NT2/D1 (cell line): ENCODE results near the gene GPR132.

Experiments
- DNase-seq: peaks from one replicate; pipeline ENCODE4 v3.0.0-alpha.2; 2011; ENCODE audit warnings: low read depth, low spot score
- H3K27me3 ChIP-seq: 2 replicates; pipeline ENCODE4 v1.6.0; 2011; ENCODE audit warnings: mild to moderate bottlenecking; ENCODE audit not compliant: insufficient read length, insufficient read depth
- H3K36me3 ChIP-seq: 2 replicates; pipeline ENCODE4 v1.6.1; 2011; ENCODE audit warnings: mild to moderate bottlenecking, low read length, mixed read lengths; ENCODE audit not compliant: insufficient read depth, insufficient read length
- H3K4me1 ChIP-seq: 2 replicates; pipeline ENCODE4 v1.5.1; 2011; ENCODE audit not compliant: insufficient read depth, insufficient read length
- H3K4me3 ChIP-seq: 2 replicates; pipeline ENCODE4 v1.5.1; 2011; ENCODE audit warnings: low read depth; ENCODE audit not compliant: insufficient read length
- H3K9ac ChIP-seq: 2 replicates; pipeline ENCODE4 v1.6.0; 2011; ENCODE audit warnings: low read depth; ENCODE audit not compliant: insufficient read length
- H3K9me3 ChIP-seq: 2 replicates; pipeline ENCODE4 v1.5.1; 2011; ENCODE audit warnings: mild to moderate bottlenecking, low read length; ENCODE audit not compliant: insufficient read depth
- SUZ12 ChIP-seq: IDR thresholded peaks from 2 replicates; pipeline ENCODE4 v1.6.1; 2011; ENCODE audit not compliant: insufficient read length, insufficient read depth; ENCODE audit errors: extremely low read depth
- YY1 ChIP-seq: IDR thresholded peaks from 2 replicates; pipeline ENCODE4 v1.6.1; 2011; ENCODE audit not compliant: insufficient read length, insufficient read depth
- ZNF274 ChIP-seq: IDR thresholded peaks from 2 replicates; pipeline ENCODE4 v1.6.1; 2011; ENCODE audit warnings: mild to moderate bottlenecking, low read depth, low read length

Gene GPR132

GRCh38 chr14:105102361-105102870 is 37.2 kb upstream of the GPR132 start:
- Histone ChIP-seq H3K4me1 (no peaks in the 10 kb centered on the region), H3K27me3 (no peaks in the 10 kb centered on the region), H3K4me3 (no peak overlapping the region), H3K9ac (no peak overlapping the region), H3K9me3 (peaks cover 22% of the 10 kb centered on the region; the same call in 1 of the 2 replicates), H3K36me3 (no peaks in the 10 kb centered on the region)
- no peak for TF ChIP-seq SUZ12
- no peak for TF ChIP-seq ZNF274
- no peak for TF ChIP-seq YY1
- no peak for DNase-seq

- no peak for DNase-seq
- H3K9ac ChIP-seq = no peak overlapping the region
- no peaks in the 10 kb centered on the region for H3K36me3 ChIP-seq
- H3K9me3 ChIP-seq = peaks cover 22% of the 10 kb centered on the region; the same call in 1 of the 2 replicates
- no peaks in the 10 kb centered on the region for H3K4me1 ChIP-seq
- H3K27me3 ChIP-seq = no peaks in the 10 kb centered on the region
- H3K4me3 ChIP-seq = no peak overlapping the region
- TF ChIP-seq YY1 = no peak
- no peak for TF ChIP-seq ZNF274
- no peak for TF ChIP-seq SUZ12
These were observed 35.7 kb upstream of the GPR132 start for GRCh38 chr14:105100910-105101309.

DNA sequence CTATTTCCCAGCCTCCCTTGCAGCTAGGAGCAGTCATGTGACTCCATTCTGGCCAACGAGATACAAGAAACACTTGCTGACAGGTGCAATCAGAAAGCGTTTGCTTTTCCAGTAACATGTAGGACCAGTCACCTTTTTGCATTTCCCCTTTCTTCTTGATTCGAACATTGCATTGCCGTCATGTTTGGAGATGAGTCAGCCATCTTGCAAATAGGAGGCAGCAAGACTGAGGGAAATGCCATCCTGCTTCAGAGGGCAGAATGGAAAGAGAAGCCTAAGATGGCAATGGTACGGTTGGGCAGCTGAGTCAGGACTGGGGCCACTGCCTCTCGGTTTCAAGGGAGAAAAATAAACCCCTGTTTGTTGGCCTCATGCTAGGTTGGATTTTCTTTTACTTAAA is 34.5 kb upstream of the GPR132 start:
- TF ChIP-seq ZNF274 (no peak), SUZ12 (no peak), YY1 (no peak)
- H3K36me3 ChIP-seq = no peaks in the 10 kb centered on the region

DNA sequence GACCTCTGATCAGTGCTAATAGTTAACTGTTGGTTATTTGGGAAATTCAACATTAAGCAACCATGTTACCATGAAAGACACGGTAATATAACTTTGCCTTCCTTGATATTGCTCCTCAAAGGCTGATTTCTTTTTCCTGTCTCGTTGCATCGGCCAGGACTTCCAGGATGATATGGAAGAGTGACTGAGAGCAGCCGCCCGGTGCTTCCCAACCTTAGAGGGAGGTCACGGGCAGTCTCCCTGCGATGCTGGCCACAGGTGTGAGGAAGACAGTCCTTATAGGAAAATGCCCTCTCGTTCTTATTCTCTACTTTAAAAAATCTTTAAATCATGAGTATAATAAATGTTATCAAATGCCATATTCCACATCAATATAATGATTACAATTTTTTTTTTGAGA is 33.1 kb upstream of the GPR132 start:
- no peak overlapping the region for H3K9ac ChIP-seq
- H3K27me3 ChIP-seq = peaks cover 7% of the 10 kb centered on the region

More for the DNA sequence above, 34.5 kb upstream of the GPR132 start:
- peaks cover 4% of the 10 kb centered on the region for H3K27me3 ChIP-seq
- H3K4me3 ChIP-seq = no peak overlapping the region
- no peak for DNase-seq
- peaks cover 22% of the 10 kb centered on the region; the same call in 1 of the 2 replicates for H3K9me3 ChIP-seq
- H3K4me1 ChIP-seq = no peaks in the 10 kb centered on the region
- H3K9ac ChIP-seq = no peak overlapping the region

DNA sequence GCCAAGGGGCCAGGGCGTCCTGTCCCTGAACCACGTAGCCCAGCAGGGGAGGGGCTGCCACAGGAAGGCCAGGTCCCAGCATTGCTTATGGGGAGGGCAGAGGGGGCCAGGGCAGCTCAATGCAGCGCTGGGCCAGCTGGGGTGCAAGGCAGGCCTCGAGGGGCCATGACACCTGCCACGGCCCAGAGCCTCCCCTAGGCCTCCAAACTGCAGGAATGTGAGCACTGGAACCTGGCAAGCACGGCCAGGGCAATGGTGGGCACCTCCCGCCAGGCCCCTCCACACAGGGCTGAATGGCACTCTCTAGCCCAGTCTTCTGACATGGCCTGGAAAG is 32.5 kb upstream of the GPR132 start:
- Histone ChIP-seq H3K4me3 (no peak overlapping the region), H3K27me3 (peaks cover 7% of the 10 kb centered on the region), H3K4me1 (peaks cover 7% of the 10 kb centered on the region), H3K36me3 (no peaks in the 10 kb centered on the region), H3K9me3 (peaks cover 22% of the 10 kb centered on the region; the same call in 1 of the 2 replicates), H3K9ac (no peak overlapping the region)
- DNase-seq = no peak
- no peak for TF ChIP-seq ZNF274
- no peak for TF ChIP-seq SUZ12
- TF ChIP-seq YY1 = no peak

More for the DNA sequence above, 33.1 kb upstream of the GPR132 start:
- Histone ChIP-seq H3K4me3 (no peak overlapping the region), H3K36me3 (no peaks in the 10 kb centered on the region), H3K4me1 (peaks cover 7% of the 10 kb centered on the region), H3K9me3 (peaks cover 22% of the 10 kb centered on the region; the same call in 1 of the 2 replicates)
- TF ChIP-seq SUZ12 (no peak), YY1 (no peak), ZNF274 (no peak)
- no peak for DNase-seq

DNA sequence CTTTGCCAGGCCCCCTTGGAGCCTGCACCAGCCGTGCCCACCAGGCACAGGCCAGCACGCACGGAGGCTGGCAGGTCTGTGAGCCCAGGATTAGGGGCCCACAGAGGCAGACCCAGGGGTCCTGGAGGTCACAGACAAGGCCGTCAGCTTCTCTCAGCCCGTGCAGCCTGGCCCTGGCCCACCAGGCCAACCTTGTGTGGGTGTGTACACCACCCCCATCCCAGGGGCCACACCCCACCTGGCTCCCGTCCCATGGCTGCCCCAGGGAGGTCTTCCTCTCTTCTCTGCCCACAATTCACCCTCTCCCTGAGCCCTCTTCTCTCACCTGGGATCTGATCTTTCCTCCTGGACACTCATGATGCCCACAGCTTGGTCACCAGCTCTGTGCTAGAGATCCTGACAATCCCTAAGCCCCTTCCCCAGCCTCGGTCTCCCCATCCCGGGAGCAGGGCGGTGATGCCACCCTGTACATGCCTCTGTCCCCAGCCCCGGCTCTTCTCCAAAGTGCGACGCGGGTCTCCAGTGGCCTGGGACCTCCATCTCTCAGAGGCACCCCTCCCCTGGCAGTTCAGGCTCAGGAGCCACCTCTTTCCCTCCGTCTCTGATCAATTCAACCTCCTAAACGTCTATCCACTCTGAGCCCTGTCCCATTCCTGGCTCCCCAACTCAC is 31.1 kb upstream of the GPR132 start:
- Histone ChIP-seq H3K4me1 (peaks cover 16% of the 10 kb centered on the region), H3K27me3 (peaks cover 7% of the 10 kb centered on the region), H3K9me3 (peaks cover 22% of the 10 kb centered on the region; the same call in 1 of the 2 replicates), H3K4me3 (no peak overlapping the region), H3K36me3 (no peaks in the 10 kb centered on the region), H3K9ac (no peak overlapping the region)
- TF ChIP-seq ZNF274 = no peak
- no peak for TF ChIP-seq SUZ12
- no peak for TF ChIP-seq YY1
- DNase-seq = no peak

DNA sequence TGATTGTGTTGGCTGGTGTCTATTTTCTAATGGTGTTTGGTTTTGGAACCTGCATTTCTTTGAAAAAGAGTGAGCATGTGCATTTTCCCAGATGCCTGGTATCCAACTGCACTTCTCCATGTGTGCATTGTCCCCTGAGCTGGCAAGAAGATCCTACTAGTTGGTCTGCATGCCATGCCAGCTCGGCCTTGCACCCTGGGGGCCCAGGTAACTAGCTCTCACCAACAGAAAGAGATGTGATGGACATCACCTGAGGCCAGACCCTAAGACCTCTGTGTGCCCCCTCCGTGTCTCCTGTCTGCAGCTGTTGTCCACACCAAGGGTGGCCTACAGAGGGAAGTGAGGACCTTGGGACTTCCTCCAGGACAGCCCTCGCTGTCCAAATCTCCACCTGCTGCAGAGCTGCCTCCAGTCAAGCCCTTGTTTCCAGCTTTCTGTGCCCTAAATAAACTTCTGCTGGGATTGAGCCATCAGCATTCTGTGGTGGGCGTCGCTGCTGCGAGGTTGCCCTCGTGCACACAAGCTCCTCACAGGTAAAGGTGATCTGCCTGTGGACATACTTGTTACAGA is 30.1 kb upstream of the GPR132 start:
- no peaks in the 10 kb centered on the region for H3K36me3 ChIP-seq
- H3K4me1 ChIP-seq = peaks cover 22% of the 10 kb centered on the region
- peaks cover 12% of the 10 kb centered on the region; the same call in 1 of the 2 replicates for H3K9me3 ChIP-seq
- DNase-seq = no peak
- peaks cover 7% of the 10 kb centered on the region for H3K27me3 ChIP-seq
- no peak overlapping the region for H3K4me3 ChIP-seq
- H3K9ac ChIP-seq = no peak overlapping the region
- no peak for TF ChIP-seq ZNF274
- TF ChIP-seq YY1 = no peak
- TF ChIP-seq SUZ12 = no peak
